Mesenteric fat pad (tissue), 1 donor: ENCODE data around the gene TMEM255B. TPM values are rescaled to one million over a fixed set of nuclear protein-coding genes. Genes with fewer than 3 reads are reported as not detected.

Experiments used
- DNase-seq: peaks from one replicate; pipeline ENCODE4 v3.0.0-alpha.2; 2020; ENCODE audit warnings: low spot score
- total RNA-seq: library from RNA; stranded (reverse); fragmentation: NEBNext Ultra II Directional; extraction: Animal tissue kit (Norgen Biotek cat#: 25700); gene quantifications from one replicate; pipeline ENCODE4 v1.2.1, GENCODE V29; 2021
- donor health status: DM: yes; HTN: yes; CAD: no.

Gene TMEM255B
- total RNA-seq, 1 donor from 2014 or later: 22.7 TPM

GRCh38 chr13:113845723-113846635 is 87.0 kb downstream of the TMEM255B start:
- peak; percentile 64 for DNase-seq

DNA sequence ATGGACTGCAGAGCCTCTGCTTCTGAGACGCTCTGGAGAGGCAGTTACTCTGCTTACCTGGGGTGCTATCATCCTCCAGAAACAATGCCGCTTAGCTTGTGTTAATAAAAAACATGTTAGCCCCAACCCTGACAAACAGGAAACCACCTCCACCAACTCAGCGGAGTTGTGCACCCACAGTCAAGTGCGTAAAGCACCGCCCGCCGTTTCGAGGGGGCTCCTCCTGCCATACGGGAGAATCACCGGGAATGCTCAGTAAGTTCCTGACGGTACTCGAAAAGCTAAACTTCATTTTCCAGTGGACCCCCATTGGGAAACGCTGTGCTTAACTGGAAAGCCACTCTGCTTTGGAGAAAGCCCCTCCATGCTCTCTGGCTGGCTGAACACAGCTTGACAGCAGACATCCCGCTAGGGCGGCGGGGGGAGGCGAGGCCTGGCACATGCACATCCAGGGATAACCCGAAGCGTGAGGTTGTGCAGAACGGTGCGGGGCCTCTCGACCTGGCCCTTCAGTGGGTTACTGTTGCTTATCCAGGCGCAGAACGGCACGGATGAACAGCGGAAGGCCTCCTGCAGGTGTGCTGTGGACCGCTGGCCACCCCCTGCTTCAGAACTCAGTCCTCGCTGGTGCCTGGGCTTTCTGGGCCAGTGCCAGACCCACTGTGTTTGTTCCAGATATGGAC is 87.8 kb downstream of the TMEM255B start:
- peak; percentile 91 for DNase-seq

DNA sequence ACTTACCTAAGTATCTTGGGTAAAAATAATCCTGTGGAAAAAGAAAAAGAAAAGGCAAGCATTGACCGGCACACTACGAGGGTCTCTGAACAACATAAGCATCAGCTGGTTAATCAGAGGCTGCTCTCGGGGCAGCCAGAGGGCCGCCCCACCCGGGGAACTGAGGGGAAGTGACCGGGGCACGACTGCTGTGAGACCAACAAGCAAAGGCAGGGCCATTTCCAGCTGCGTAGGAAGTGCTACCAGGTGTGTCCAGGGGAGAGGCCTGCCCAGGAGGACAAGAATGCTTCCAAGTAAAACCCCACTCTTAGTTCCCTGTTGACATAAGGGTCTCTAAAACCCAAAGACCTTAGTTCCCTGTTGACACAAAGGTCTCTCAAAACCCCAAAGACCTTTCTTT is 89.0 kb downstream of the TMEM255B start:
- DNase-seq: peak; percentile 85

GRCh38 chr13:113848431-113849260 is 89.6 kb downstream of the TMEM255B start:
- peak; percentile 69 for DNase-seq

DNA sequence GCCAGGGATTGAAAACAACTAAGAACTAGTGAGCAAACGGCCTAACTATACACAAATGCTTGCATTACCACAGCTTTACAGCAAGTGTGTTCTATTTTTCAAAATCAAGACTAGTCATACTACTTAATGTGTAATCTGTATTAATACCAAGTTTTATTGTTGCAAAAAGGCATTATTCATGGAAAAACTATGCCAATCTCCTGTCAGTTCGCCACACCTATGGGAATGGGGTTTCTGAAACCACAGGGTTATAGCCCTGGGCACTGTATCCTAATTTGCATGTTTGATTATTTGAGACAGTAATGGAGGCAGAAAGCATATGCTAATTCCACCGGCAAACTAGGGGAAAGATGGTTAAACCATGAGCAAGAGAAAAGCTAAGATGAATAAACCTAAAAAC is 90.5 kb downstream of the TMEM255B start:
- DNase-seq: no peak

- DNase-seq: peak; percentile 55
Measured at GRCh38 chr13:113849981-113850721, 91.1 kb downstream of the TMEM255B start.

DNA sequence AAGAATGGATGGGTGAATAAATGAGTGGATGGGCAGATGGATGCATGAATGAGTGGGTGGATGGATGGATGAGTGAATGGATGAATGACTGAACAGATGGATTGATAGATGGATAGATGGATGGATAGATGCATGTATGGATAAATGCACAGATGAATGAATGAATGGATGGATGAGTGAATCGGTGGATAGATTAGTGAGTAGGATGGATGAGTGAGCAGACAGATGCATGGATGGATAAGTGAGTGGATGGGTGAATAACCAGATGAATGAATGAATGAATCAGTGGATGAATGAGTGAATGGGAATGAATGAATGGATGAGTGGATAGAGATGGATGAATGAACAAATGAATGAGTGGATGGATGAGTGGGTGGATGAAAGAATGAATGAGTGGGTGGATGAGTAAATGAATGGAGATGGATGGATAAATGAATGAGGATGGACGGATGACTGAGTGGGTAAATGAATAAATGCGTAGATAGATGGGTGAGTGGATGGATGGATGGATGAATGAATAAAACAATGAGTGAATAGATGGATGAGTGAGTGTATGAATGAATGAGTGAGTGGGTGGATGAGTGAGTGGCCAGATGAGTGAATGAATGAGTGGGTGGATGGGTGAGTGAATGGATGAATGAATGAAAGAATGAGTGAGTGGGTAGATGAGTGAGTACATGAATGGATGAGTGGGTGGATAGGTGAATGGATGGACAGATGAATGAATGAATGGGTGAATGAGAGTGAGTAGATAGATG is 91.9 kb downstream of the TMEM255B start:
- DNase-seq: no peak

DNA sequence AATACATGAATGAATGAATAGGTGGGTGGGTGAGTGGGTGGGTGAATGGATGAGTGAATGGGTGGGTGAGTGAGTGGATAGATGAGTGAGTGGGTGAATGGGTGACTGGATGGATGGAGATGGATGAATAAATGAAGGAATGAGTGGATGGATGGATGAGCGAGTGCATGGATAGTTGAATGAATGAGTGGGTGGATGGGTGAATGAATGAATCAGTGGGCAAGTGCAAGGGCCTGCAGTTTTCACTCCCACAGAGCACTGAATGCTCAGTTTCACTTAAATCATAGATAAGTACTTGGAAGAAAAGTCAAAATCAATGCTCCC is 92.4 kb downstream of the TMEM255B start:
- DNase-seq: no peak

GRCh38 chr13:113851826-113852535 is 93.0 kb downstream of the TMEM255B start:
- peak; percentile 65 for DNase-seq

- DNase-seq: peak; percentile 86
Measured at GRCh38 chr13:113852536-113853517, 93.8 kb downstream of the TMEM255B start.

GRCh38 chr13:113853518-113854237 is 94.7 kb downstream of the TMEM255B start:
- DNase-seq: peak; percentile 72

GRCh38 chr13:113854238-113855011 is 95.4 kb downstream of the TMEM255B start:
- peak; percentile 88 for DNase-seq

DNA sequence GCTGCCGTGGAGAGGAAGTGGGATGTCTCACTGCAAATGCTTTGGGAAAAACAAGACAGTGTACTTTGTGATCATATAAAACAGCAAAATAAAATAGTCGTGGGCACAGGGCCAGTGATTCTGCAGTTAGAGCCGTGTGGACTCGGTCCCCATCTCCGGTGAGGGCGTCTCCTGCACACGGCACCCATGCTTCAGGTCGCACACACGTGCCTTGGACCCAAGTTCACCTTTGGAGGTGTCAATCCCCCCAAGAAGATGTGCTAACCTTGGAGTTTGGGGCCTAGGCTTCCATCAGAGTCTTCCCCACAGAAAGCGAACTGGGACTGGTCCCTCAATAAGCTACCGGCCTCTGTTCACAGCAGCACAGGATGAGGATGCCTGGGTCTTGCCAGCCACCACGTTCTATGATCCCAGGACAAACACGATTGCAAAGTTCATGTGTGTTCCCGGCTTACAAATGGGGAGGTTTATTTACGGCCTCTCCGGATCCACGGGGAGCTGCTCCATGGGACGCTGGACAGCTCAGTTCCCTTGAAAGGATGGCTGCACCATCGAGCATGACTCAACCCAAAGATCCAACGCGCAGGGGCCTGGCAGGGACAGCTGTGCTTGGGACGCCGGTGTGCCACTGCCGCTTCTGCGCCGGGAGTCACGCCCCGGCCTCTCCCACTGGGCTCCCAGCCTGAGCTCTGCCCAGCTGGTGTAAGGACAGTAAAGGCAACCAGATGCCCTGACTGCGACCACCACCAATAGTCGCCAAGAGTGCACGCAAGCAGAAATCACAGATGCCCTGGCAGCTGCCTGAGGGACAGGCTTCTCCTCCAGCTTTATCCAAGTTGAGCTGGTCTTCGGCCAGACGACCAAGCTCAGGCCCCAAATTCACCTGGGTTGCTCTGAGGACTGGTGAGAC is 96.2 kb downstream of the TMEM255B start:
- no peak for DNase-seq

DNA sequence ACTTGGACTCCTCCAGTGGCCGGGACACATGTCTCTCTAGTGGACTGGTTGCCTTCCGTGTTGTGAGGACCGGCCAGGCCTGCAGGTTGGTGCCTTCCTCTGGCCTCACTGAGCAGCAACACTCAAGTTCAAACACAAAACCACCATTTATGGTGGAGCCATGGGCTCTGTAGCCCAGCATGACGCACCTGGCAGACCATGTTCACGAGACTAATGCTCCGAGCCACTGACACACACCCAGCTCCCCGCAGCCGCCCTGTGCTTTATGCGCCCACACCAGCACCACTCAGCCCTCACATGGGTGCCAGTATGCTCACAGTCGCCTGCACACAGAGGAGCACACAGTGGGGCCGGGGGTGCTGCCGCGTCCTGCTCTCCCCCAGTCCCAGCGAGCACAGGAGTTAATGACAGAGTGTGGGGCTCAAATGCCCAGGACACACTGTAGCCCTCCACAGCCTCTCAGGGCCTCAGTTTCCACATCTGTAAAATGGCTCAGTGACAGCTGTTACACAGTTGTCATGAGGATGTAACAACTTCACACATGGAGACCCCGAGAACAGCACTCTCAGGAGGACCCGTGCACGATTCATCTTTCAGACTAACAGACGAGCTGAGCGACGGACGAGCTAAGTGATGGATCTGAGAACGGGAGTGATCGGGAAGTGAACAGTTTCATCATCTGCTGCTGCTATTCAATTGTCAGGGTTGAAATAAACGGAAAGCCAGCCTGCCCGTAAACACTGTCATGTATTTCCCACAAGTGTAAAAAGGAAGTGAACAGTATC is 97.1 kb downstream of the TMEM255B start:
- peak; percentile 86 for DNase-seq

GRCh38 chr13:113856716-113857065 is 97.7 kb downstream of the TMEM255B start:
- peak; percentile 88 for DNase-seq
